Mesenchymal stem cell (in vitro differentiated cells and primary cell): ENCODE measurements around the gene SATB1.
A peak's percentile ranks its signal among the peaks of the same experiment; 100 is the strongest.

Experiments
- DNase-seq: peaks from one replicate; pipeline ENCODE4 v3.0.0-alpha.2; 2013
- H2AFZ ChIP-seq: one replicate; pipeline ENCODE4 v1.6.1; 2013; ENCODE audit warnings: low read depth, mild to moderate bottlenecking, control low read depth, inconsistent platforms, low read length, moderate library complexity
- H2AK5ac ChIP-seq: 2 replicates; pipeline ENCODE4 v1.6.1; 2013; ENCODE audit warnings: low read length, moderate library complexity, mild to moderate bottlenecking, inconsistent platforms; ENCODE audit not compliant: severe bottlenecking
- H2BK120ac ChIP-seq: one replicate; pipeline ENCODE4 v1.6.1; 2013; ENCODE audit warnings: low read depth, mild to moderate bottlenecking, inconsistent platforms, low read length, moderate library complexity
- H2BK12ac ChIP-seq, 2 experiments: one replicate each; pipeline ENCODE4 v1.6.1; 2013; ENCODE audit warnings: inconsistent platforms in 2 of 2, low read length in 2 of 2, mild to moderate bottlenecking in 2 of 2, moderate library complexity in 2 of 2, control low read depth in 1 of 2
- H2BK15ac ChIP-seq: one replicate; pipeline ENCODE4 v1.6.1; 2013; ENCODE audit warnings: mild to moderate bottlenecking, low read depth, inconsistent platforms; ENCODE audit not compliant: poor library complexity, severe bottlenecking
- H2BK5ac ChIP-seq: 2 replicates; pipeline ENCODE4 v1.6.1; 2013; ENCODE audit warnings: low read depth, mild to moderate bottlenecking, low read length, control low read depth, inconsistent platforms; ENCODE audit not compliant: poor library complexity, severe bottlenecking
- H3K14ac ChIP-seq, 2 experiments: one replicate each; pipeline ENCODE4 v1.6.1; 2013; ENCODE audit warnings: inconsistent platforms in 2 of 2, low read length in 2 of 2, control low read depth in 1 of 2, mild to moderate bottlenecking in 1 of 2, moderate library complexity in 1 of 2
- H3K18ac ChIP-seq, 2 experiments: one replicate each; pipeline ENCODE4 v1.6.1; 2013; ENCODE audit warnings: inconsistent platforms in 2 of 2, low read length in 2 of 2, control low read depth in 1 of 2, low read depth in 1 of 2, mild to moderate bottlenecking in 1 of 2
- H3K23ac ChIP-seq, 2 experiments: one replicate each; pipeline ENCODE4 v1.6.1; 2013; ENCODE audit warnings: inconsistent platforms in 2 of 2, low read length in 2 of 2, mild to moderate bottlenecking in 2 of 2, moderate library complexity in 2 of 2, control low read depth in 1 of 2
- H3K27ac ChIP-seq: 2 replicates; pipeline ENCODE4 v1.5.1; 2013; ENCODE audit warnings: mild to moderate bottlenecking, moderate library complexity, low read length, control low read depth, inconsistent platforms; ENCODE audit not compliant: poor library complexity, severe bottlenecking
- H3K27me3 ChIP-seq, 2 experiments: 2 replicates each; pipeline versions ENCODE4 v1.6.1 to v1.7.0; 2013; ENCODE audit warnings: low read length in 2 of 2, mild to moderate bottlenecking in 2 of 2, moderate library complexity in 2 of 2, control low read depth in 1 of 2, inconsistent platforms in 1 of 2; ENCODE audit not compliant: control insufficient read depth in 1 of 2, insufficient read depth in 1 of 2
- H3K36me3 ChIP-seq, 2 experiments: 2 replicates each; pipeline versions ENCODE4 v1.6.1 to v1.7.0; 2013; ENCODE audit warnings: low read length in 2 of 2, control low read depth in 1 of 2, inconsistent platforms in 1 of 2, low read depth in 1 of 2, mild to moderate bottlenecking in 1 of 2; ENCODE audit not compliant: insufficient read depth in 2 of 2, control insufficient read depth in 1 of 2
- H3K4ac ChIP-seq, 2 experiments: one replicate each; pipeline ENCODE4 v1.6.1; 2013; ENCODE audit warnings: inconsistent platforms in 2 of 2, low read length in 2 of 2, mild to moderate bottlenecking in 2 of 2, moderate library complexity in 2 of 2, control low read depth in 1 of 2, low read depth in 1 of 2
- H3K4me1 ChIP-seq: 2 replicates; pipeline ENCODE4 v1.6.1; 2013; ENCODE audit warnings: low read depth, low read length, control low read depth; ENCODE audit not compliant: control insufficient read depth, insufficient read depth
- H3K4me2 ChIP-seq: 2 replicates; pipeline ENCODE4 v1.6.1; 2013; ENCODE audit warnings: low read length, mild to moderate bottlenecking, inconsistent platforms; ENCODE audit not compliant: poor library complexity, severe bottlenecking
- H3K4me3 ChIP-seq, 2 experiments: 2 replicates each; pipeline versions ENCODE4 v1.5.1 to v1.7.0; 2013; ENCODE audit warnings: low read length in 2 of 2, mild to moderate bottlenecking in 2 of 2, control low read depth in 1 of 2, low read depth in 1 of 2; ENCODE audit not compliant: insufficient read depth in 1 of 2
- H3K79me1 ChIP-seq: replicated peaks from 2 replicates; pipeline ENCODE4 v1.6.1; 2013; ENCODE audit warnings: mild to moderate bottlenecking, control low read depth, low read length, inconsistent platforms; ENCODE audit not compliant: poor library complexity, severe bottlenecking
- H3K9ac ChIP-seq: 2 replicates; pipeline ENCODE4 v1.7.0; 2013; ENCODE audit warnings: mild to moderate bottlenecking, low read length, moderate library complexity
- H3K9me3 ChIP-seq: 2 replicates; pipeline ENCODE4 v1.7.0; 2013; ENCODE audit warnings: mild to moderate bottlenecking, low read length; ENCODE audit not compliant: control insufficient read depth
- H4K8ac ChIP-seq: one replicate; pipeline ENCODE4 v1.6.1; 2013; ENCODE audit warnings: inconsistent platforms, mild to moderate bottlenecking, low read length, moderate library complexity
- H4K91ac ChIP-seq: one replicate; pipeline ENCODE4 v1.6.1; 2013; ENCODE audit warnings: mild to moderate bottlenecking, low read length, inconsistent platforms
- WGBS: methylation state at CpG from one replicate; pipeline ENCODE4 v1.1.7; 2013; ENCODE audit warnings: mixed read lengths; 5-methylcytosine and 5-hydroxymethylcytosine counted together

SATB1 gene

DNA sequence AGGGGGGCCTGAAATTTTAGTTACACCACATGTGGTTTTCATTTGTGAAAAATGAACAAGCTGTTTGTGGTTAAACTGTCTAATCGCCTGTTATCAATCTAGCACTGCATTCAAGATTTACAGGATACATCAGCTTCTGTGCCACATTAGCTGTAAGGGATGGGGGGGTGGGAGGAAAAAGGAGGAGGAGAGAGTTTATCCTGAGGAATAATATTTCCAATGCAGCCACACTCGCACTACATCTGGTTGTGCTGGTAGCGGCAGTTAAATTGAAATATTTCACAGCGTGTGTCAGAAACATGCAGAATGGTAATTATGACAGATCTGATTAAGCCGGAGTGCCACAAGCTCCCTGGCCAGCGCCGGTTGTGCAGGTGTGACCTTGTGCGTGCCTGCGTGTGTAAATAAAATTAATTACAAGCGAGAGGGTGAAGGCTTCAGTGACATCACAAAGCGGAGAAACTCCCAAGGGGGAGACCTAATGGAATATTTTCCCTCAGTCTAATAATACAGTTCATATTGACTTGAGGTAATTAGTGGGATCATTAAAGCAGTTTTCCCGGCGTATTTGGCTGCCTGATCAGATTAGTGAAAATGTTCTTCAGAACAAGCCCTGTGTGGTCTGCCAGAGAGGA, 55.5 kb downstream of the SATB1 start:
- no peaks in the 10 kb centered on the region for H3K79me1 ChIP-seq
- no peak for DNase-seq
- no peak overlapping the region for H4K91ac ChIP-seq

DNA sequence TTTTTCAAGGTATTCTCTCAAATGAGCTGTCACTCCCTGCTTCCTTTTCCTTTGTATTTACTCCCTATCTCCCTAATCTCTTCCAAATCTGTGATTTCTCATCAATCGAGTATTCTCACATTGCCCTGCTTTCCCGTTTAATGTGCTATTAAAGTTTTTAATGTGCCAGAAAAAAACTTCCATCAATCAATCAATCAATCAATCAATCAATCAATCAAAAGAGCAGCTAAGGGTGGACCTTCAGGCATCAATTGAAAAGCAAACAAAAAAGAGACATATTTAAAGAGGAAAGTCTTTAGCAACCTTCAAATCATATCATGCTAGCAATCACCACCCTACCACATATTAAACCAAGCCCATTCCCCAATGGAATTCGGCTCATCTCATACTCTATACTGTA, 58.9 kb downstream of the SATB1 start:
- Histone ChIP-seq H3K4me1 (no peaks in the 10 kb centered on the region), H2BK120ac (no peak overlapping the region), H2AFZ (no peak overlapping the region), H3K18ac (no peak overlapping the region), H2BK12ac (no peak overlapping the region), H3K4ac (no peak overlapping the region), H3K27ac (no peak overlapping the region), H4K91ac (no peak overlapping the region), H4K8ac (no peak overlapping the region), H3K23ac (no peak overlapping the region), H3K4me3 (no peak overlapping the region), H3K9ac (no peak overlapping the region), H3K79me1 (no peaks in the 10 kb centered on the region), H2BK15ac (no peak overlapping the region), H2AK5ac (no peak overlapping the region), H3K4me2 (no peak overlapping the region), H3K9me3 (no peaks in the 10 kb centered on the region), H3K36me3 (peaks cover 0 to 11% of the 10 kb centered on the region in 2 experiments), H3K14ac (no peak overlapping the region), H3K27me3 (no peaks in the 10 kb centered on the region), H2BK5ac (no peak overlapping the region)
- DNase-seq: no peak
- WGBS: 98% methylated on average over 2 of the region's 3 CpGs

More for the DNA sequence above, 55.5 kb downstream of the SATB1 start:
- Histone ChIP-seq H3K4me2 (no peak overlapping the region), H3K27ac (no peak overlapping the region), H2BK15ac (no peak overlapping the region), H3K9me3 (no peaks in the 10 kb centered on the region), H3K9ac (no peak overlapping the region), H3K23ac (no peak overlapping the region), H3K4me1 (no peaks in the 10 kb centered on the region), H2BK5ac (no peak overlapping the region), H3K4me3 (no peak overlapping the region), H3K18ac (no peak overlapping the region), H3K36me3 (peaks cover 0 to 11% of the 10 kb centered on the region in 2 experiments), H2BK120ac (no peak overlapping the region), H2BK12ac (no peak overlapping the region), H3K4ac (no peak overlapping the region), H4K8ac (no peak overlapping the region), H2AFZ (no peak overlapping the region), H3K27me3 (no peaks in the 10 kb centered on the region), H2AK5ac (no peak overlapping the region), H3K14ac (peak overlapping the region in 1 of 2 experiments; percentile 70)
- WGBS: 94% methylated on average over 11 of the region's 13 CpGs

DNA sequence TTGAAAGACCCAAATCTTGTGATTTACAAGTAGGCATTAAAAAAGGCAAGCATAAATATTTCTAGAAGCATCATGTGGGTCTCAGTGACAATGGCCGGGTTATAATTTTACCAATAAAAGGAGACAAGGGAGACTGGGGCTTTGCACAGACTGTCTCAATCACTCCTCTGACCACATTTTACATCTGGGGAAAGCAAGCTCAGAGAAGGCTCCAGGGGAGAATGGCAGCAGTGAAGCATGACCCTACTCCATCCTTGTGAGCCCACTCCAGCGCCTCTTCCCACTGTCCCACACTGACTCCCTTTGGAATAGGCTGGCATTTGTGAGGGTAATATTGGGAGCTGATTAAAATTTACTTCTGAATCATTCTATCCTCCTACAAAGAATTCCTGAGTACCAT, 61.8 kb downstream of the SATB1 start:
- no peak overlapping the region for H2BK5ac ChIP-seq
- no peak overlapping the region for H2BK12ac ChIP-seq
- H3K27me3 ChIP-seq: no peaks in the 10 kb centered on the region
- H3K4ac ChIP-seq: no peak overlapping the region
- H2BK120ac ChIP-seq: no peak overlapping the region
- H3K23ac ChIP-seq: no peak overlapping the region
- H2BK15ac ChIP-seq: no peak overlapping the region
- no peak overlapping the region for H3K4me3 ChIP-seq
- no peak overlapping the region for H2AK5ac ChIP-seq
- H3K9me3 ChIP-seq: no peaks in the 10 kb centered on the region
- peaks cover 0 to 17% of the 10 kb centered on the region in 2 experiments for H3K36me3 ChIP-seq
- no peak overlapping the region for H3K4me2 ChIP-seq
- H3K27ac ChIP-seq: no peak overlapping the region
- H3K4me1 ChIP-seq: no peaks in the 10 kb centered on the region
- no peak overlapping the region for H3K9ac ChIP-seq
- DNase-seq: no peak
- 92% methylated on average over 1 of the region's 2 CpGs for WGBS
- no peaks in the 10 kb centered on the region for H3K79me1 ChIP-seq
- H4K8ac ChIP-seq: no peak overlapping the region
- no peak overlapping the region for H3K14ac ChIP-seq
- no peak overlapping the region for H3K18ac ChIP-seq
- H4K91ac ChIP-seq: no peak overlapping the region
- no peak overlapping the region for H2AFZ ChIP-seq

DNA sequence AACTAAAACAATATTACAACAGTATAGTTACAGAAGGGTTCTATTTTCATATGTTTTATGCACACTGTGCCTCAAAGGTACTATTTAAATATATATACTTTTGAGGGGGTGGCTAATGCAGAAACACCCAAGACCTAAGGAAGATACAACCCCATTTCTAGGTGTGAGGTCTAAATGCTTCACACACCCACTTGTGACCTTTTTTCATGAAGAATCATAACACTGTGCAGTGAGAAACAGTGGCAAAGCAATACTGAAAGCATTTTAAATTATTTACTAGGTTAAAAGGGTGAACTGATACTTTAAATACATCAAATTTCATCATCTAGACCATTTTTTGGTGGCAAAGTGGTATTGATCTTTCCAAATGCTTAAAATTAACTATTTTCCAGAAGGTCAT, 67.4 kb downstream of the SATB1 start:
- Histone ChIP-seq H3K18ac (no peak overlapping the region), H2AFZ (no peak overlapping the region), H4K91ac (no peak overlapping the region)

More for the DNA sequence above, 67.4 kb downstream of the SATB1 start:
- H3K4ac ChIP-seq: no peak overlapping the region
- H3K9ac ChIP-seq: no peak overlapping the region
- no peak for DNase-seq
- no peaks in the 10 kb centered on the region for H3K79me1 ChIP-seq
- no peak overlapping the region for H3K4me2 ChIP-seq
- H2BK5ac ChIP-seq: no peak overlapping the region
- no peaks in the 10 kb centered on the region for H3K9me3 ChIP-seq
- H3K27me3 ChIP-seq: no peaks in the 10 kb centered on the region
- H3K36me3 ChIP-seq: peaks cover 0 to 6% of the 10 kb centered on the region in 2 experiments
- H2BK120ac ChIP-seq: no peak overlapping the region
- no peaks in the 10 kb centered on the region for H3K4me1 ChIP-seq
- H2BK15ac ChIP-seq: no peak overlapping the region
- no peak overlapping the region for H3K14ac ChIP-seq
- H3K4me3 ChIP-seq: no peak overlapping the region
- H4K8ac ChIP-seq: no peak overlapping the region
- no peak overlapping the region for H3K27ac ChIP-seq
- no peak overlapping the region for H3K23ac ChIP-seq
- no peak overlapping the region for H2AK5ac ChIP-seq
- no peak overlapping the region for H2BK12ac ChIP-seq
